H9 (cell line): ENCODE results near the gene KRT85. TPM values are rescaled to one million over a fixed set of nuclear protein-coding genes. Genes with fewer than 3 reads are reported as not detected.

Source experiments
- DNase-seq: peaks from one replicate; pipeline ENCODE4 v3.0.0-alpha.2; 2017
- H2AFZ ChIP-seq: one replicate; pipeline ENCODE4 v1.6.1; 2013; ENCODE audit warnings: mild to moderate bottlenecking, low read length, control low read depth, moderate library complexity
- H2AK5ac ChIP-seq: 2 replicates; pipeline ENCODE4 v1.6.1; 2013; ENCODE audit warnings: low read length, control low read depth, mixed read lengths; ENCODE audit not compliant: insufficient read length
- H2BK120ac ChIP-seq: one replicate; pipeline ENCODE4 v1.6.1; 2013; ENCODE audit warnings: low read depth, mild to moderate bottlenecking, low read length, control low read depth, inconsistent platforms; ENCODE audit not compliant: poor library complexity, severe bottlenecking
- H2BK12ac ChIP-seq: 2 replicates; pipeline ENCODE4 v1.6.1; 2013; ENCODE audit warnings: low read length, control low read depth, mixed read lengths, low read depth; ENCODE audit not compliant: insufficient read length
- H2BK15ac ChIP-seq: 2 replicates; pipeline ENCODE4 v1.6.1; 2013; ENCODE audit warnings: low read depth, low read length, control low read depth
- H2BK20ac ChIP-seq: one replicate; pipeline ENCODE4 v1.6.1; 2013; ENCODE audit warnings: low read depth, mild to moderate bottlenecking, low read length, control low read depth, inconsistent platforms; ENCODE audit not compliant: poor library complexity, severe bottlenecking
- H2BK5ac ChIP-seq: 2 replicates; pipeline ENCODE4 v1.6.1; 2013; ENCODE audit warnings: low read length, control low read depth, mixed read lengths; ENCODE audit not compliant: insufficient read length
- H3K14ac ChIP-seq: 2 replicates; pipeline ENCODE4 v1.6.1; 2013; ENCODE audit warnings: low read length, control low read depth; ENCODE audit not compliant: insufficient read depth
- H3K18ac ChIP-seq: 2 replicates; pipeline ENCODE4 v1.6.1; 2013; ENCODE audit warnings: low read depth, mild to moderate bottlenecking, mixed read lengths, low read length, control low read depth; ENCODE audit not compliant: insufficient read length
- H3K23ac ChIP-seq: 2 replicates; pipeline ENCODE4 v1.6.1; 2013; ENCODE audit warnings: low read length, control low read depth, mixed read lengths, low read depth; ENCODE audit not compliant: insufficient read length
- H3K23me2 ChIP-seq: 2 replicates; pipeline ENCODE4 v1.6.1; 2013; ENCODE audit warnings: low read depth, mild to moderate bottlenecking, mixed read lengths, low read length, control low read depth; ENCODE audit not compliant: insufficient read length, poor library complexity, severe bottlenecking
- H3K27ac ChIP-seq: 2 replicates; pipeline ENCODE4 v1.5.1; 2013; ENCODE audit warnings: low read length, control low read depth, mixed read lengths, low read depth; ENCODE audit not compliant: insufficient read length
- H3K27me3 ChIP-seq: 2 replicates; pipeline ENCODE4 v1.6.1; 2013; ENCODE audit warnings: low read length, control low read depth, inconsistent platforms; ENCODE audit not compliant: insufficient read depth
- H3K4ac ChIP-seq: 2 replicates; pipeline ENCODE4 v1.6.1; 2013; ENCODE audit warnings: low read depth, mild to moderate bottlenecking, control low read depth, inconsistent platforms, low read length, moderate library complexity
- H3K4me1 ChIP-seq: 2 replicates; pipeline ENCODE4 v1.6.1; 2013; ENCODE audit warnings: low read length, control low read depth, inconsistent platforms; ENCODE audit not compliant: insufficient read depth
- H3K4me2 ChIP-seq: 2 replicates; pipeline ENCODE4 v1.6.1; 2013; ENCODE audit warnings: low read length, control low read depth, mixed read lengths; ENCODE audit not compliant: insufficient read length, insufficient read depth
- H3K56ac ChIP-seq: 2 replicates; pipeline ENCODE4 v1.6.1; 2013; ENCODE audit warnings: low read depth, mild to moderate bottlenecking, mixed read lengths, low read length, control low read depth; ENCODE audit not compliant: insufficient read length
- H3K79me1 ChIP-seq: 2 replicates; pipeline ENCODE4 v1.6.1; 2013; ENCODE audit warnings: low read depth, mild to moderate bottlenecking, moderate library complexity, low read length, control low read depth, inconsistent platforms; ENCODE audit not compliant: insufficient read depth, poor library complexity, severe bottlenecking
- H3K79me2 ChIP-seq: 2 replicates; pipeline ENCODE4 v1.6.1; 2013; ENCODE audit warnings: low read length, control low read depth, inconsistent platforms; ENCODE audit not compliant: insufficient read depth
- H3K9ac ChIP-seq: 2 replicates; pipeline ENCODE4 v1.6.1; 2013; ENCODE audit warnings: low read length, control low read depth, mixed read lengths; ENCODE audit not compliant: insufficient read length; ENCODE audit errors: extremely low read depth
- H3K9me3 ChIP-seq: one replicate; pipeline ENCODE4 v1.6.1; 2013; ENCODE audit warnings: low read depth, low read length, inconsistent platforms; ENCODE audit not compliant: control insufficient read depth
- H3T11ph ChIP-seq: one replicate; pipeline ENCODE4 v1.6.1; 2013; ENCODE audit warnings: mild to moderate bottlenecking, low read length, control low read depth, inconsistent platforms
- H4K20me1 ChIP-seq: one replicate; pipeline ENCODE4 v1.6.1; 2013; ENCODE audit not compliant: control insufficient read depth, insufficient read length, insufficient read depth
- H4K5ac ChIP-seq: 2 replicates; pipeline ENCODE4 v1.6.1; 2013; ENCODE audit warnings: low read depth, mild to moderate bottlenecking, mixed read lengths, low read length, control low read depth; ENCODE audit not compliant: insufficient read length
- H4K8ac ChIP-seq: replicated peaks from 2 replicates; pipeline ENCODE4 v1.6.1; 2013; ENCODE audit warnings: low read length, control low read depth, mixed read lengths, low read depth; ENCODE audit not compliant: insufficient read length
- H4K91ac ChIP-seq: 2 replicates; pipeline ENCODE4 v1.6.1; 2013; ENCODE audit warnings: low read depth, mild to moderate bottlenecking, moderate library complexity, mixed read lengths, low read length, control low read depth; ENCODE audit not compliant: insufficient read length
- H3K27ac Mint-ChIP-seq, 3 experiments: 2 replicates in 2 of 3; 3 replicates in 1 of 3; pipeline ENCODE4 v1.8.0; 2020 to 2021; ENCODE audit warnings: mixed read lengths in 3 of 3, mild to moderate bottlenecking in 1 of 3, moderate library complexity in 1 of 3
- H3K27me3 Mint-ChIP-seq: 2 replicates; pipeline ENCODE4 v1.8.0; 2021; ENCODE audit warnings: low read depth, mild to moderate bottlenecking, moderate library complexity, mixed read lengths
- H3K36me3 Mint-ChIP-seq, 3 experiments: 2 replicates in 2 of 3; 3 replicates in 1 of 3; pipeline ENCODE4 v1.8.0; 2020 to 2021; ENCODE audit warnings: low read depth in 3 of 3, mixed read lengths in 3 of 3; ENCODE audit not compliant: insufficient read depth in 1 of 3
- H3K4me1 Mint-ChIP-seq, 2 experiments: 2 replicates each; pipeline ENCODE4 v1.8.0; 2020; ENCODE audit warnings: mixed read lengths in 2 of 2
- H3K4me3 Mint-ChIP-seq, 2 experiments: 2 replicates in 1 of 2; 3 replicates in 1 of 2; pipeline ENCODE4 v1.8.0; 2020 to 2021; ENCODE audit warnings: mild to moderate bottlenecking in 2 of 2, mixed read lengths in 2 of 2, moderate library complexity in 1 of 2
- H3K9me3 Mint-ChIP-seq, 2 experiments: 2 replicates in 1 of 2; 3 replicates in 1 of 2; pipeline ENCODE4 v1.8.0; 2020; ENCODE audit warnings: mild to moderate bottlenecking in 2 of 2, mixed read lengths in 2 of 2, moderate library complexity in 1 of 2
- CTCF ChIP-seq: fragments of 200-600 bp; sonication (generic); conservative IDR thresholded peaks from 3 replicates; pipeline ENCODE4 v1.8.0; 2021; ENCODE audit warnings: antibody characterized with exemption, mild to moderate bottlenecking
- WGBS: extraction: QIAGEN DNeasy Blood & Tissue Kit; methylation state at CpG from one replicate; pipeline ENCODE4 v1.1.7; 2013; ENCODE audit warnings: missing lambda C conversion rate, low lambda C conversion rate, mixed read lengths; ENCODE audit not compliant: insufficient read length; ENCODE audit errors: extremely low coverage; 5-methylcytosine and 5-hydroxymethylcytosine counted together
- total RNA-seq: library from RNA; stranded (reverse); gene quantifications from 2 replicates; pipeline ENCODE4 v1.2.1, GENCODE V29; 2021

The KRT85 gene
- total RNA-seq, 1 experiment from 2014 or later = not detected

GRCh38 chr12:52398176-52398575 is 30.9 kb upstream of the KRT85 start:
- Histone ChIP-seq H2BK20ac (no peak overlapping the region), H3K23ac (no peak overlapping the region), H3K79me1 (no peaks in the 10 kb centered on the region), H3K18ac (no peak overlapping the region), H4K20me1 (no peaks in the 10 kb centered on the region), H3K14ac (no peak overlapping the region), H3K27ac (no peak overlapping the region), H4K91ac (no peak overlapping the region), H4K5ac (no peak overlapping the region), H4K8ac (no peak overlapping the region), H3K4ac (no peak overlapping the region), H2BK15ac (no peak overlapping the region), H3K79me2 (no peaks in the 10 kb centered on the region), H3K56ac (no peak overlapping the region), H3K23me2 (no peaks in the 10 kb centered on the region), H2BK5ac (no peak overlapping the region), H3K4me1 (peaks cover under 1% of the 10 kb centered on the region; the same call in 1 of the 2 replicates), H2BK12ac (no peak overlapping the region), H3K27me3 (no peaks in the 10 kb centered on the region; the same call in 1 of the 2 replicates), H3K4me2 (no peak overlapping the region), H3K9me3 (no peaks in the 10 kb centered on the region), H3T11ph (no peak overlapping the region), H2AFZ (no peak overlapping the region), H3K9ac (no peak overlapping the region), H2AK5ac (no peak overlapping the region), H2BK120ac (no peak overlapping the region)
- no peak for TF ChIP-seq CTCF
- Mint-ChIP-seq H3K4me3 (no peak overlapping the region), H3K4me1 (peaks cover 7 to 9% of the 10 kb centered on the region in 2 experiments), H3K36me3 (no peaks in the 10 kb centered on the region; a peak in 1 of 7 replicates), H3K27ac (no peak overlapping the region), H3K9me3 (no peaks in the 10 kb centered on the region; a peak in 1 of 5 replicates), H3K27me3 (peaks cover 8% of the 10 kb centered on the region)
- WGBS = no CpG with 5 or more reads among the region's 1 CpG
- DNase-seq = no peak
